Smooth muscle cell (in vitro differentiated cells): ENCODE data around the gene MADD. TPM values are rescaled to one million over a fixed set of nuclear protein-coding genes. Genes with fewer than 3 reads are reported as not detected.

Experiments
- DNase-seq: peaks from one replicate; lab custom pipeline; 2025; ENCODE audit not compliant: unreplicated experiment; lab: John Stamatoyannopoulos, UW
- H2AFZ ChIP-seq: fragments of 200-600 bp; sonication (generic); 2 replicates; pipeline ENCODE4 v1.6.0; 2016; ENCODE audit warnings: antibody characterized with exemption, low read depth, mild to moderate bottlenecking
- H3F3A ChIP-seq: fragments of 200-600 bp; sonication (generic); 2 replicates; pipeline ENCODE4 v1.6.0; 2017; ENCODE audit warnings: antibody characterized with exemption, low read depth
- H3K27ac ChIP-seq: fragments of 200-600 bp; sonication (generic); 2 replicates; pipeline ENCODE4 v1.5.1; 2016; ENCODE audit warnings: low read depth, mild to moderate bottlenecking
- H3K27me3 ChIP-seq: fragments of 200-600 bp; sonication (generic); 2 replicates; pipeline ENCODE4 v1.6.1; 2016; ENCODE audit warnings: low read depth, mild to moderate bottlenecking
- H3K36me3 ChIP-seq: fragments of 200-600 bp; sonication (generic); 2 replicates; pipeline ENCODE4 v1.5.1; 2016; ENCODE audit warnings: low read depth
- H3K4me1 ChIP-seq: fragments of 200-600 bp; sonication (generic); 2 replicates; pipeline ENCODE4 v1.5.1; 2016; ENCODE audit warnings: low read depth
- H3K4me2 ChIP-seq: fragments of 200-600 bp; sonication (generic); 2 replicates; pipeline ENCODE4 v1.6.0; 2016; ENCODE audit warnings: mild to moderate bottlenecking
- H3K4me3 ChIP-seq: fragments of 200-600 bp; sonication (generic); 2 replicates; pipeline ENCODE4 v1.5.1; 2016; ENCODE audit warnings: mild to moderate bottlenecking
- H3K79me2 ChIP-seq: fragments of 200-600 bp; sonication (generic); 2 replicates; pipeline ENCODE4 v1.6.0; 2016; ENCODE audit warnings: low read depth, mild to moderate bottlenecking
- H3K9ac ChIP-seq: fragments of 200-600 bp; sonication (generic); 2 replicates; pipeline ENCODE4 v1.6.0; 2016; ENCODE audit warnings: low read depth
- H3K9me3 ChIP-seq: fragments of 200-600 bp; sonication (generic); replicated peaks from 2 replicates; pipeline ENCODE4 v1.5.1; 2016; ENCODE audit warnings: low read depth
- H4K20me1 ChIP-seq: fragments of 200-600 bp; sonication (generic); 2 replicates; pipeline ENCODE4 v1.6.0; 2016; ENCODE audit warnings: low read depth
- WGBS: methylation state at CpG from one replicate; pipeline ENCODE4 v1.1.7; 2016; ENCODE audit warnings: low lambda C conversion rate; 5-methylcytosine and 5-hydroxymethylcytosine counted together
- polyA plus RNA-seq: library from polyadenylated mRNA; unstranded; fragments of >200 nt; fragmentation: Nextera tagmentation; extraction: Ambion mirVana; gene quantifications from 2 replicates; pipeline ENCODE4 v1.2.1, GENCODE V29; 2016
- total RNA-seq: library from RNA; depleted of rRNA; stranded (reverse); fragments of >200 nt; gene quantifications from 2 replicates; pipeline ENCODE4 v1.2.3, GENCODE V29; 2014
- TF ChIP-seq, protein P1 (sequence below): fragments of 200-600 bp; sonication (generic); IDR thresholded peaks from 2 replicates; pipeline ENCODE4 v1.5.1; 2017; ENCODE audit warnings: borderline replicate concordance, mild to moderate bottlenecking, antibody characterized with exemption; ENCODE audit not compliant: insufficient read depth, poor library complexity, severe bottlenecking

Gene MADD
- total and polyA plus RNA-seq, 2 experiments from 2014 or later = 13.1 to 24.2 TPM

DNA sequence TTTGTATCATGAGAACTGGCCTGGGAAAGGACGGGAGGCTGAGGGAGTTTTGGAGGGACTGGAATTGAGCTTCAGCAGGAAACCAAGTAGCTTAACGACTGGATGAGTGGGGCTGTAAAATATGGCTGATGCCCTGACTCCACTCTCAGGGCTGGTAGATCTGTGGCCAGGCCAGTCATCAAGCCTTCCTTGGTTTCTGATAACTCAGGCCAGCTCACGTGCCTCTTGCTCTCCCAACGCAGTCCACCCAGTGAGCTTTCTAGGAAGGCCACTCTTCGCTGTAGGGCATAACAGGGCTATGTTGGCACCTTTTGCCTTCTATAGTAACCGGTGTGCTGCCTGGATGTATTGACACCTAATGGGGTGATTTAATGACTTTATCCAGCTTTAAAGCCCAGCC is 5.8 kb upstream of the MADD start:
- no peak overlapping the region for H3K9ac ChIP-seq
- TF ChIP-seq, protein P1, sequence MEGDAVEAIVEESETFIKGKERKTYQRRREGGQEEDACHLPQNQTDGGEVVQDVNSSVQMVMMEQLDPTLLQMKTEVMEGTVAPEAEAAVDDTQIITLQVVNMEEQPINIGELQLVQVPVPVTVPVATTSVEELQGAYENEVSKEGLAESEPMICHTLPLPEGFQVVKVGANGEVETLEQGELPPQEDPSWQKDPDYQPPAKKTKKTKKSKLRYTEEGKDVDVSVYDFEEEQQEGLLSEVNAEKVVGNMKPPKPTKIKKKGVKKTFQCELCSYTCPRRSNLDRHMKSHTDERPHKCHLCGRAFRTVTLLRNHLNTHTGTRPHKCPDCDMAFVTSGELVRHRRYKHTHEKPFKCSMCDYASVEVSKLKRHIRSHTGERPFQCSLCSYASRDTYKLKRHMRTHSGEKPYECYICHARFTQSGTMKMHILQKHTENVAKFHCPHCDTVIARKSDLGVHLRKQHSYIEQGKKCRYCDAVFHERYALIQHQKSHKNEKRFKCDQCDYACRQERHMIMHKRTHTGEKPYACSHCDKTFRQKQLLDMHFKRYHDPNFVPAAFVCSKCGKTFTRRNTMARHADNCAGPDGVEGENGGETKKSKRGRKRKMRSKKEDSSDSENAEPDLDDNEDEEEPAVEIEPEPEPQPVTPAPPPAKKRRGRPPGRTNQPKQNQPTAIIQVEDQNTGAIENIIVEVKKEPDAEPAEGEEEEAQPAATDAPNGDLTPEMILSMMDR = no peak
- no peak overlapping the region for H3K4me2 ChIP-seq
- no peak for DNase-seq
- H4K20me1 ChIP-seq = no peaks in the 10 kb centered on the region
- WGBS = 59% methylated on average over 6 of the region's 6 CpGs
- H3K79me2 ChIP-seq = no peaks in the 10 kb centered on the region
- H3F3A ChIP-seq = peaks cover 25% of the 10 kb centered on the region
- H3K4me3 ChIP-seq = no peak overlapping the region
- H2AFZ ChIP-seq = no peak overlapping the region
- H3K27me3 ChIP-seq = no peaks in the 10 kb centered on the region
- H3K27ac ChIP-seq = no peak overlapping the region
- H3K36me3 ChIP-seq = no peaks in the 10 kb centered on the region
- H3K4me1 ChIP-seq = peaks cover 13% of the 10 kb centered on the region
- no peaks in the 10 kb centered on the region for H3K9me3 ChIP-seq

DNA sequence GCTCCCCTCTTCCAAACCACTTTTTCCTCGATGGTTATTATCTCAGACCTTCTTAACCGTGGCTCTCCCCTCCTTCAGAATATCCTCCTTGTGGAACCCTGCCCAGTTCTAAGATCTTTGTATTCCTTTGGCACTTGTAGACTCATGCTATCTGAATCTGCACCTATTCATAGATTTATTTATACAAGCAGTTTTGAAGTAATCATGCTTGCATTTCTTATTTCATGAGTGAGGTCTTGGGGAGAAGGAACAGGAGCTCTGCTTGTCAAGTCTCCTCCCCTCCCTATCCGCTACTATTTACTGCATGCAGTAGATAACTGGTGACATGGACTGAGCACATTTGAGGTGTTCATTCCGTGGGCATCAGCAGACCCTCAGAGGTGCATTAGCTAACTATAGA is 5.4 kb upstream of the MADD start:
- TF ChIP-seq, protein P1 = no peak
- Histone ChIP-seq H2AFZ (no peak overlapping the region), H3K9me3 (no peaks in the 10 kb centered on the region), H3K4me3 (no peak overlapping the region), H4K20me1 (no peaks in the 10 kb centered on the region), H3K9ac (no peak overlapping the region), H3K36me3 (no peaks in the 10 kb centered on the region), H3K27me3 (no peaks in the 10 kb centered on the region), H3K4me1 (peaks cover 10% of the 10 kb centered on the region), H3K79me2 (no peaks in the 10 kb centered on the region), H3K27ac (no peak overlapping the region), H3K4me2 (no peak overlapping the region), H3F3A (peaks cover 23% of the 10 kb centered on the region)
- 88% methylated on average over 4 of the region's 4 CpGs for WGBS
- no peak for DNase-seq

DNA sequence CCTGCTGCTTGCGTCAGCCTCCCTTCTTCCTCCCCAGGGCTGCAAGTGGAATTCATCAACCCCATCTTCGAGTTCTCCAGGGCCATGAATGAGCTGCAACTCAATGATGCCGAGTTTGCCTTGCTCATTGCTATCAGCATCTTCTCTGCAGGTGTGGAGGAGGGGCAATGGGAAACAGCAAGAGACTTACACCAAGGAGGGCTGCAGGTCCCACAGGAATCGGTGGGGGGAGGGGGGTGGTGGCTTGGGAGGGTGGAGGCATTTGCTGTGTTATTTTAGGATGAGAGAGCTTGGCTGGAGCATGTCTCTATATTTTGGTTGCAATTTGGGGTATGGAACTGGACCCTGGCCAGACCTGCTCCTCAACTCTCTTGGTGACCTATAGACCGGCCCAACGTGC is 2.1 kb upstream of the MADD start:
- WGBS = 72% methylated on average over 6 of the region's 6 CpGs
- no peaks in the 10 kb centered on the region for H3K36me3 ChIP-seq
- H3K4me3 ChIP-seq = no peak overlapping the region
- peaks cover 27% of the 10 kb centered on the region for H3K4me1 ChIP-seq
- no peak overlapping the region for H3K9ac ChIP-seq
- peak overlapping the region; percentile 88 for H3K27ac ChIP-seq
- H4K20me1 ChIP-seq = peaks cover 25% of the 10 kb centered on the region
- H3F3A ChIP-seq = peaks cover 28% of the 10 kb centered on the region
- H3K9me3 ChIP-seq = no peaks in the 10 kb centered on the region
- TF ChIP-seq, protein P1 = no peak
- H3K4me2 ChIP-seq = peak overlapping the region; percentile 91
- DNase-seq = no peak
- no peaks in the 10 kb centered on the region for H3K27me3 ChIP-seq
- H3K79me2 ChIP-seq = peaks cover 25% of the 10 kb centered on the region
- no peak overlapping the region for H2AFZ ChIP-seq

DNA sequence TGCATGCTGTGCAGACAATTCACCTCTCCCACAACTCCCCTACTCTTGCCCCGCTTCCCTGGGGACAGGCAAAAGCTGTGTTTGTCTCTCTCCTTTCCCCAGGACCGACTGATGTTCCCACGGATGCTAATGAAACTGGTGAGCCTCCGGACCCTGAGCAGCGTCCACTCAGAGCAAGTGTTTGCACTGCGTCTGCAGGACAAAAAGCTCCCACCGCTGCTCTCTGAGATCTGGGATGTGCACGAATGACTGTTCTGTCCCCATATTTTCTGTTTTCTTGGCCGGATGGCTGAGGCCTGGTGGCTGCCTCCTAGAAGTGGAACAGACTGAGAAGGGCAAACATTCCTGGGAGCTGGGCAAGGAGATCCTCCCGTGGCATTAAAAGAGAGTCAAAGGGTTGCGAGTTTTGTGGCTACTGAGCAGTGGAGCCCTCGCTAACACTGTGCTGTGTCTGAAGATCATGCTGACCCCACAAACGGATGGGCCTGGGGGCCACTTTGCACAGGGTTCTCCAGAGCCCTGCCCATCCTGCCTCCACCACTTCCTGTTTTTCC is 1.4 kb upstream of the MADD start:
- peak overlapping the region; percentile 88 for H3K27ac ChIP-seq
- H4K20me1 ChIP-seq = peaks cover 32% of the 10 kb centered on the region
- DNase-seq = no peak
- H3K27me3 ChIP-seq = no peaks in the 10 kb centered on the region
- peaks cover 27% of the 10 kb centered on the region for H3K4me1 ChIP-seq
- peaks cover 28% of the 10 kb centered on the region for H3F3A ChIP-seq
- H3K9ac ChIP-seq = peak overlapping the region; percentile 55
- peak overlapping the region; percentile 91 for H3K4me2 ChIP-seq
- peaks cover 32% of the 10 kb centered on the region for H3K79me2 ChIP-seq
- H3K4me3 ChIP-seq = peak overlapping the region; percentile 80
- WGBS = 44% methylated on average over 13 of the region's 13 CpGs
- H3K36me3 ChIP-seq = no peaks in the 10 kb centered on the region
- no peaks in the 10 kb centered on the region for H3K9me3 ChIP-seq
- TF ChIP-seq, protein P1 = no peak
- H2AFZ ChIP-seq = peak overlapping the region; percentile 60
